ENCODE data around the gene MTCH1.
A peak's percentile ranks its signal among the peaks of the same experiment; 100 is the strongest.
"Not testable (repeated sequence)": the region's sequence is repeated elsewhere in the genome, so short reads cannot be mapped to it uniquely, and the experiment has no call there.

Gene MTCH1

GRCh38 chr6:36997811-36998722 lies 12.1 kb upstream of the MTCH1 start:
- DNase-seq (ENCODE audit: low read depth): no peak

GRCh38 chr6:36990401-36990800 lies 4.4 kb upstream of the MTCH1 start:
- not testable (repeated sequence) for DNase-seq (ENCODE audit: low read depth)

- DNase-seq (ENCODE audit: low read depth): no peak
Measured at GRCh38 chr6:36989264-36989663, 3.3 kb upstream of the MTCH1 start.

- no peak for DNase-seq (ENCODE audit: low read depth)
Measured at GRCh38 chr6:36986704-36987047, 680 bp upstream of the MTCH1 start.

GRCh38 chr6:36985417-36985807 lies 584 bp downstream of the MTCH1 start:
- no peak for DNase-seq (ENCODE audit: low read depth)

GRCh38 chr6:36984581-36985416 lies 1.2 kb downstream of the MTCH1 start:
- peak; percentile 42 for DNase-seq (ENCODE audit: low read depth)

- no peak for DNase-seq (ENCODE audit: low read depth)
Measured at GRCh38 chr6:36983538-36983937, 2.5 kb downstream of the MTCH1 start.

GRCh38 chr6:36980876-36981619 lies 4.9 kb downstream of the MTCH1 start:
- no peak for DNase-seq (ENCODE audit: low read depth)

GRCh38 chr6:36980129-36980528 lies 5.9 kb downstream of the MTCH1 start:
- no peak for DNase-seq (ENCODE audit: low read depth)

- DNase-seq (ENCODE audit: low read depth): peak; percentile 57
Measured at GRCh38 chr6:36979347-36979742, 6.7 kb downstream of the MTCH1 start.

GRCh38 chr6:36978421-36979346 lies 7.3 kb downstream of the MTCH1 start:
- no peak for DNase-seq (ENCODE audit: low read depth)

- DNase-seq (ENCODE audit: low read depth): no peak
Measured at GRCh38 chr6:36977470-36977941, 8.5 kb downstream of the MTCH1 start.

GRCh38 chr6:36976931-36977330 lies 9.1 kb downstream of the MTCH1 start:
- no peak for DNase-seq (ENCODE audit: low read depth)

- no peak for DNase-seq (ENCODE audit: low read depth)
Measured at GRCh38 chr6:36976509-36976908, 9.5 kb downstream of the MTCH1 start.

GRCh38 chr6:36976007-36976264 lies 10.1 kb downstream of the MTCH1 start:
- no peak for DNase-seq (ENCODE audit: low read depth)

- DNase-seq (ENCODE audit: low read depth): no peak
Measured at GRCh38 chr6:36975231-36976006, 10.6 kb downstream of the MTCH1 start.

GRCh38 chr6:36973647-36974046 lies 12.3 kb downstream of the MTCH1 start:
- DNase-seq (ENCODE audit: low read depth): no peak

GRCh38 chr6:36973190-36973589 lies 12.8 kb downstream of the MTCH1 start:
- no peak for DNase-seq (ENCODE audit: low read depth)

- DNase-seq (ENCODE audit: low read depth): no peak
Measured at GRCh38 chr6:36971921-36972673, 13.9 kb downstream of the MTCH1 start.
